HG02571 (cell line): ENCODE measurements around the gene FBLN7.
"Not testable (repeated sequence)": the region's sequence is repeated elsewhere in the genome, so short reads cannot be mapped to it uniquely, and the experiment has no call there.

Experiments used
- ATAC-seq: cut with Tn5 transposase; IDR thresholded peaks from one replicate; pipeline ENCODE4 v1.9.1; 2021; ENCODE audit warnings: mild to moderate bottlenecking, moderate library complexity; ENCODE audit not compliant: unreplicated experiment

The FBLN7 gene

GRCh38 chr2:112181571-112182290, 43.5 kb downstream of the FBLN7 start:
- no peak for ATAC-seq

GRCh38 chr2:112182581-112183034, 44.4 kb downstream of the FBLN7 start:
- ATAC-seq = no peak

- no peak for ATAC-seq
Observed at GRCh38 chr2:112183327-112184025, 45.3 kb downstream of the FBLN7 start.

GRCh38 chr2:112184121-112184520, 45.9 kb downstream of the FBLN7 start:
- ATAC-seq = no peak

GRCh38 chr2:112185131-112185530, 46.9 kb downstream of the FBLN7 start:
- ATAC-seq = no peak

GRCh38 chr2:112187046-112187715, 49.0 kb downstream of the FBLN7 start:
- ATAC-seq = no peak

- ATAC-seq = no peak
Observed at GRCh38 chr2:112187805-112188596, 49.8 kb downstream of the FBLN7 start.

- no peak for ATAC-seq
Observed at GRCh38 chr2:112189001-112189556, 50.9 kb downstream of the FBLN7 start.

GRCh38 chr2:112194028-112194427, 55.8 kb downstream of the FBLN7 start:
- no peak for ATAC-seq

GRCh38 chr2:112194482-112194881, 56.3 kb downstream of the FBLN7 start:
- no peak for ATAC-seq

- ATAC-seq = no peak
Observed at GRCh38 chr2:112195167-112195766, 57.1 kb downstream of the FBLN7 start.

GRCh38 chr2:112195950-112196349, 57.8 kb downstream of the FBLN7 start:
- ATAC-seq = no peak

GRCh38 chr2:112197868-112198267, 59.7 kb downstream of the FBLN7 start:
- ATAC-seq = no peak

GRCh38 chr2:112198780-112199179, 60.6 kb downstream of the FBLN7 start:
- ATAC-seq = no peak

- ATAC-seq = no peak
Observed at GRCh38 chr2:112199188-112199587, 61.0 kb downstream of the FBLN7 start.

GRCh38 chr2:112201696-112202430, 63.7 kb downstream of the FBLN7 start:
- no peak for ATAC-seq

- no peak for ATAC-seq
Observed at GRCh38 chr2:112204411-112204810, 66.2 kb downstream of the FBLN7 start.

- ATAC-seq = not testable (repeated sequence)
Observed at GRCh38 chr2:112207905-112208304, 69.7 kb downstream of the FBLN7 start.

GRCh38 chr2:112216167-112216566, 78.0 kb downstream of the FBLN7 start:
- ATAC-seq = no peak

GRCh38 chr2:112217854-112218253, 79.7 kb downstream of the FBLN7 start:
- no peak for ATAC-seq
